Kasumi-1 (cell line): ENCODE measurements around the gene MKLN1.
"Not testable (repeated sequence)": the region's sequence is repeated elsewhere in the genome, so short reads cannot be mapped to it uniquely, and the experiment has no call there.

Experiments
- DNase-seq, 2 experiments: peaks; one replicate each; lab custom pipeline; 2025; lab: John Stamatoyannopoulos, UW

The MKLN1 gene

GRCh38 chr7:131400681-131401176 lies 73.1 kb downstream of the MKLN1 start:
- peak in 1 of 2 experiments; percentile 4 for DNase-seq

- no peak for DNase-seq
Measured at GRCh38 chr7:131401194-131401593, 73.5 kb downstream of the MKLN1 start.

- DNase-seq = no peak
Measured at GRCh38 chr7:131403322-131403721, 75.6 kb downstream of the MKLN1 start.

- DNase-seq = no peak
Measured at GRCh38 chr7:131404226-131404911, 76.7 kb downstream of the MKLN1 start.

- no peak for DNase-seq
Measured at GRCh38 chr7:131409129-131409766, 81.6 kb downstream of the MKLN1 start.

GRCh38 chr7:131412031-131412430 lies 84.4 kb downstream of the MKLN1 start:
- DNase-seq = no peak

GRCh38 chr7:131413711-131414110 lies 86.0 kb downstream of the MKLN1 start:
- no peak for DNase-seq

GRCh38 chr7:131424219-131424822 lies 96.6 kb downstream of the MKLN1 start:
- DNase-seq = peak; percentile 47 to 52

GRCh38 chr7:131425992-131426391 lies 98.3 kb downstream of the MKLN1 start:
- DNase-seq = no peak

- DNase-seq = not testable (repeated sequence)
Measured at GRCh38 chr7:131430826-131431225, 103.2 kb downstream of the MKLN1 start.

GRCh38 chr7:131431289-131431688 lies 103.6 kb downstream of the MKLN1 start:
- no peak for DNase-seq

- no peak for DNase-seq
Measured at GRCh38 chr7:131431756-131432155, 104.1 kb downstream of the MKLN1 start.

- DNase-seq = no peak
Measured at GRCh38 chr7:131436384-131436783, 108.7 kb downstream of the MKLN1 start.

- DNase-seq = no peak
Measured at GRCh38 chr7:131438969-131439368, 111.3 kb downstream of the MKLN1 start.

GRCh38 chr7:131443496-131443895 lies 115.8 kb downstream of the MKLN1 start:
- no peak for DNase-seq

GRCh38 chr7:131444683-131445082 lies 117.0 kb downstream of the MKLN1 start:
- DNase-seq = no peak

GRCh38 chr7:131449373-131449902 lies 121.8 kb downstream of the MKLN1 start:
- no peak for DNase-seq

- no peak for DNase-seq
Measured at GRCh38 chr7:131454498-131454897, 126.8 kb downstream of the MKLN1 start.

- no peak for DNase-seq
Measured at GRCh38 chr7:131455001-131455400, 127.3 kb downstream of the MKLN1 start.

- DNase-seq = no peak
Measured at GRCh38 chr7:131455546-131455945, 127.9 kb downstream of the MKLN1 start.

GRCh38 chr7:131456338-131456737 lies 128.7 kb downstream of the MKLN1 start:
- DNase-seq = no peak

GRCh38 chr7:131459256-131459655 lies 131.6 kb downstream of the MKLN1 start:
- no peak for DNase-seq

- DNase-seq = no peak
Measured at GRCh38 chr7:131462059-131462458, 134.4 kb downstream of the MKLN1 start.
